Loucy (cell line): Measurements from ENCODE around the gene TXNRD2.

ENCODE experiments used
- CTCF ChIP-seq: fragments of 200-600 bp; sonication (generic); conservative IDR thresholded peaks from 2 replicates; pipeline ENCODE4 v1.5.1; 2014; ENCODE audit warnings: mild to moderate bottlenecking, antibody characterized with exemption, low read length
- EZH2phosphoT487 ChIP-seq: fragments of 200-600 bp; IDR thresholded peaks from 2 replicates; pipeline ENCODE4 v1.6.1; 2018; ENCODE audit warnings: antibody characterized with exemption, mild to moderate bottlenecking, moderate library complexity, borderline replicate concordance

- TF ChIP-seq CTCF (no peak), EZH2phosphoT487 (no peak)
Measured at GRCh38 chr22:19867617-19868016, 74.0 kb downstream of the TXNRD2 start.
